Stomach (tissue), 19 donors: ENCODE results near the gene COPE. TPM values are rescaled to one million over a fixed set of nuclear protein-coding genes. Genes with fewer than 3 reads are reported as not detected.

Source experiments
- DNase-seq, 2 donors: peaks; one replicate each; pipeline versions ENCODE4 v3.0.0 to v3.0.0-alpha.2; 2013 to 2019
- H3K27ac ChIP-seq, 5 donors: fragments of 200-600 bp in 4 of 5; sonication (generic) in 4 of 5; one replicate each; pipeline ENCODE4 v1.5.1; 2013 to 2019; ENCODE audit warnings: mild to moderate bottlenecking in 1 of 5, moderate library complexity in 1 of 5
- H3K27me3 ChIP-seq, 3 donors: fragments of 200-600 bp; sonication (generic); one replicate each; pipeline ENCODE4 v1.5.1; 2017 to 2019; ENCODE audit warnings: mixed run types in 1 of 3
- H3K36me3 ChIP-seq, 4 donors: fragments of 200-600 bp; sonication (generic); 1 replicate in 3 of 4; 2 replicates in 1 of 4; pipeline ENCODE4 v1.5.1; 2016 to 2019
- H3K4me1 ChIP-seq, 4 donors: fragments of 200-600 bp; sonication (generic); one replicate each; pipeline ENCODE4 v1.5.1; 2016 to 2019
- H3K4me3 ChIP-seq, 4 donors: fragments of 200-600 bp; sonication (generic) in 3 of 4; one replicate each; pipeline ENCODE4 v1.5.1; 2016 to 2019; ENCODE audit warnings: mild to moderate bottlenecking in 1 of 4
- H3K9me3 ChIP-seq, 4 donors: fragments of 200-600 bp; sonication (generic); one replicate each; pipeline ENCODE4 v1.5.1; 2016 to 2019
- EP300 ChIP-seq: sonication (generic); formaldehyde crosslinking; IDR thresholded peaks from one replicate; pipeline ENCODE4 v1.6.1; 2017; ENCODE audit warnings: antibody characterized with exemption
- POLR2A ChIP-seq, 4 donors: fragments of 450-650 bp; IDR thresholded peaks; one replicate each; pipeline ENCODE4 v1.6.1; 2016; ENCODE audit warnings: antibody characterized with exemption in 4 of 4, control low read depth in 2 of 4, mild to moderate bottlenecking in 1 of 4, moderate library complexity in 1 of 4
- POLR2AphosphoS5 ChIP-seq, 3 donors: sonication (generic); formaldehyde crosslinking; IDR thresholded peaks; one replicate each; pipeline ENCODE4 v1.6.1; 2016; ENCODE audit warnings: antibody characterized with exemption in 3 of 3
- WGBS, 5 donors: extraction: QIAGEN DNeasy Blood & Tissue Kit in 3 of 5; methylation state at CpG; one replicate each; pipeline versions ENCODE4 v1.1.5 to v1.1.7; 2013 to 2018; 5-methylcytosine and 5-hydroxymethylcytosine counted together
- intact Hi-C: fragments of 100-400 bp; cut with DNase I; formaldehyde crosslinking; loops from one replicate; pipeline ENCODE4 v1.15.1; 2023; ENCODE audit warnings: low total_unique reads
- long read RNA-seq, 10 donors: transcript quantifications; one replicate each; lab custom pipeline, GENCODE V29; 2026
- polyA plus RNA-seq, 3 donors: library from polyadenylated mRNA; stranded (reverse); fragments of 200-250 nt; gene quantifications; one replicate each; pipeline ENCODE4 v1.2.3, GENCODE V29; 2013
- total RNA-seq, 5 donors: library from RNA; depleted of rRNA; stranded (reverse); fragments of >200 nt; gene quantifications; one replicate each; pipeline versions ENCODE4 v1.1.0 to v1.2.3, GENCODE V29; 2014 to 2016
- TF ChIP-seq, protein P1 (sequence below), 7 experiments: fragments of 450-650 bp in 4 of 7; fragments of 200-600 bp in 3 of 7; sonication (generic) in 3 of 7; IDR thresholded peaks; one replicate each; pipeline ENCODE4 v1.5.1; 2016 to 2019; ENCODE audit warnings: antibody characterized with exemption in 7 of 7, control low read depth in 2 of 7, mild to moderate bottlenecking in 1 of 7
- donor health status: healthy with polysubstance abuse.
- donor health status: Bipolar disorder and iron deficiency.
- donor health status: healthy.

COPE gene
- total RNA-seq (100 to 1,000 TPM in 3 of 5 donors, 10 to 100 TPM in 2; 76.7 to 239 (median 127) TPM), polyA plus RNA-seq (100 to 1,000 TPM; 188 to 283 (median 267) TPM)
- long read RNA-seq, donor 1, transcript COPE-201 (10 exons, 1,141 nt) = major isoform, 20 of 20 reads
- long read RNA-seq, donor 1, partial matches to known transcripts = 0 of 20 reads
- long read RNA-seq, donor 1, other reads (novel, unspliced or antisense) = 0 of 20 reads
- long read RNA-seq, donor 2, transcript COPE-201 (10 exons, 1,141 nt) = major isoform, 31 of 39 reads
- long read RNA-seq, donor 2, partial matches to known transcripts = 5 of 39 reads
- long read RNA-seq, donor 2, other reads (novel, unspliced or antisense) = 0 of 39 reads
- long read RNA-seq, donor 3, transcript COPE-201 (10 exons, 1,141 nt) = major isoform, 24 of 25 reads
- long read RNA-seq, donor 3, partial matches to known transcripts = 0 of 25 reads
- long read RNA-seq, donor 3, other reads (novel, unspliced or antisense) = 0 of 25 reads
- long read RNA-seq, donor 4, transcript COPE-201 (10 exons, 1,141 nt) = major isoform, 6 of 6 reads
- long read RNA-seq, donor 4, partial matches to known transcripts = 0 of 6 reads
- long read RNA-seq, donor 4, other reads (novel, unspliced or antisense) = 0 of 6 reads
- long read RNA-seq, donor 5, transcript COPE-201 (10 exons, 1,141 nt) = major isoform, 39 of 57 reads
- long read RNA-seq, donor 5, partial matches to known transcripts = 14 of 57 reads
- long read RNA-seq, donor 5, other reads (novel, unspliced or antisense) = 0 of 57 reads
- long read RNA-seq, donor 6, transcript COPE-201 (10 exons, 1,141 nt) = major isoform, 94 of 116 reads
- long read RNA-seq, donor 6, partial matches to known transcripts = 18 of 116 reads
- long read RNA-seq, donor 6, other reads (novel, unspliced or antisense) = 0 of 116 reads
- long read RNA-seq, donor 7, transcript COPE-201 (10 exons, 1,141 nt) = major isoform, 43 of 66 reads
- long read RNA-seq, donor 7, partial matches to known transcripts = 20 of 66 reads
- long read RNA-seq, donor 7, other reads (novel, unspliced or antisense) = 0 of 66 reads
- long read RNA-seq, donor 8, transcript COPE-201 (10 exons, 1,141 nt) = major isoform, 35 of 41 reads
- long read RNA-seq, donor 8, partial matches to known transcripts = 5 of 41 reads
- long read RNA-seq, donor 8, other reads (novel, unspliced or antisense) = 0 of 41 reads
- long read RNA-seq, donor 9, transcript COPE-201 (10 exons, 1,141 nt) = major isoform, 31 of 46 reads
- long read RNA-seq, donor 9, partial matches to known transcripts = 10 of 46 reads
- long read RNA-seq, donor 9, other reads (novel, unspliced or antisense) = 0 of 46 reads
- long read RNA-seq, donor 10, transcript COPE-201 (10 exons, 1,141 nt) = major isoform, 14 of 17 reads
- long read RNA-seq, donor 10, partial matches to known transcripts = 0 of 17 reads
- long read RNA-seq, donor 10, other reads (novel, unspliced or antisense) = 0 of 17 reads

DNA sequence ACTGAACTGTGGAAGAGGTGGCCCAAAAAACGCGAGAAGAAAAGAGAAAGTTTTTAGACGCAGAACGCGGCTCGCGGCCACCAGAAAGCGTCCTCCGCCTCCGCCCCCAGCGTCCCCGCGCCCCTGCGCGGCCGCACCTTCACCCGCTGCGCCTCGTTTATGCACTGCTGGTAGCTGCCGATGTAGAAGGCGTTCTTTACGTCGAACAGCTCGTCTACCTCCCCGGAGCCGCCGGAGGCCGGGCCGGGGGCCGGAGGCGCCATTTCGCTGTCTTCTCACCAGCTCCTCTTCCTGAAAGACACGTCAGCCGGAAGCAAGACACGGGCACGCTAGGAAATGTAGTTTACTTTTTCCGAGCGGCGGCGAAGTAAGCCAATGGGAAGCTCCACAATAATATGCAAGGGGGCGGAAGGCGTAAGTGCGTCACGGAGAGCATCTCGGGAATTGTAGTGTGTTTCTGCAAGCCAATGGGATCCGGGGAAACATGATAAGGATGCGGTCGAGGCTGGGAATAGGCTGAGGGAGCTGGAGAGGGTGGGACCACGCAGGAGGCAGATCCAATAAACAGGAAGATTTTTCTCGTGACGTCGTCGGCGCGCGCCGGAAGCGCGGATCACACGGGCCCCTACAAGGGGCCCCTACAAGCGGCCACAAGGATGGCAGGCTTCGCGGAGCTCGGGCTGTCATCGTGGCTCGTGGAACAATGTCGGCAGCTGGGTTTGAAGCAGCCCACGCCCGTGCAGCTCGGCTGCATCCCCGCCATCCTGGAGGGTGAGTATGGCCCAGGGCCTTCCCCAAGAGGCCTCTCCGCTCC, at the start of gene COPE, which contains the start of gene DDX49:
TSS of gene COPE (minus strand) at position 302 of the 814 bp plus-strand sequence. CDS start at position 263, 39 bp downstream.
TSS of gene DDX49 (plus strand) at position 630 of the 814 bp plus-strand sequence. CDS start at position 657, 27 bp downstream.
- intact Hi-C loops = no loop called here
- 0% methylated on average over 45 to 72 of the region's 72 CpGs for WGBS, 5 donors

DNA sequence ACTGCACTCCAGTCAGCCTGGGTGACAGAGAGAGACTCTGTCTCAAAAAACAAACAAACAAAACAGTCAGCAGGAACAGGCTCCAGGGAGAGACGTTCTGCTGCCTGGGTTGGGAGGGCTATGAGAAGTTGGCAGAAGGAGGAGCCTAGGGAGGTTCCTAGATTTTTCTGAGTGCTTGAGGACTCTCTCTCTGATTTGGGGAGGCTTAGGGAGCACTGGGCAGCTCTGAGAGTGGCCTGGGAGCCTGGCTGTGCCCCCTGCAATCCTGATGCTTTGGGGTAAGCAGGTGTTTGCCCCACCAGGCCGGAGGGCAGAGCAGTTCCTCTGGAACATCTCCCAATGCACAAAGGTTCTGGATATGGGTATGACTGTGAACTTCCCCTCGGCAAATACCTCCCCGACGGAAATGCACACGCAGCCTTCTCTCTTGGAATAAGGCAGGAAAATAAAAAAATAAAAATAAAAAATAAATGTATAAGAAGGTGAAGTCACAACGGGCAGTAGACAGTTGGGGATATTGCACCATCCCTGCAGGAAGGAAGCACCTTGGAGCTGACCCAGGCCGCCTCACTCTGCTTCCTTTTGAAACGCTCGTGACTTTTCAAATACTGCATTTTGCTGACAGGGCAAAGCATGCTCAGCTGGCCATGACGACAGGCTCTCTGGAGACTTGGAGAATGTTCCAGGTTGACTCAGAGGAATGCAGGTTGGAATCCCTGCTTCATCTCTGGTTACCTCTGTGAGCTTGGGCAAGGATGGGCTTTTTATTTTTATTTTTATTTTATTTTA, 48.4 kb upstream of the COPE start:
- peaks cover 7 to 32% (median 14%) of the 10 kb centered on the region in 4 donors for H3K4me1 ChIP-seq
- no peaks in the 10 kb centered on the region for H3K9me3 ChIP-seq
- H3K27me3 ChIP-seq = peaks cover 0 to 15% (median 2%) of the 10 kb centered on the region in 3 donors
- no peaks in the 10 kb centered on the region for H3K36me3 ChIP-seq
- peak overlapping the region in 4 of 5 donors; percentile 43 to 75 (median 59) for H3K27ac ChIP-seq
- intact Hi-C loops = no loop called here
- 46 to 60% (median 54%) methylated on average over 11 of the region's 11 CpGs for WGBS, 5 donors
- TF ChIP-seq, protein P1, sequence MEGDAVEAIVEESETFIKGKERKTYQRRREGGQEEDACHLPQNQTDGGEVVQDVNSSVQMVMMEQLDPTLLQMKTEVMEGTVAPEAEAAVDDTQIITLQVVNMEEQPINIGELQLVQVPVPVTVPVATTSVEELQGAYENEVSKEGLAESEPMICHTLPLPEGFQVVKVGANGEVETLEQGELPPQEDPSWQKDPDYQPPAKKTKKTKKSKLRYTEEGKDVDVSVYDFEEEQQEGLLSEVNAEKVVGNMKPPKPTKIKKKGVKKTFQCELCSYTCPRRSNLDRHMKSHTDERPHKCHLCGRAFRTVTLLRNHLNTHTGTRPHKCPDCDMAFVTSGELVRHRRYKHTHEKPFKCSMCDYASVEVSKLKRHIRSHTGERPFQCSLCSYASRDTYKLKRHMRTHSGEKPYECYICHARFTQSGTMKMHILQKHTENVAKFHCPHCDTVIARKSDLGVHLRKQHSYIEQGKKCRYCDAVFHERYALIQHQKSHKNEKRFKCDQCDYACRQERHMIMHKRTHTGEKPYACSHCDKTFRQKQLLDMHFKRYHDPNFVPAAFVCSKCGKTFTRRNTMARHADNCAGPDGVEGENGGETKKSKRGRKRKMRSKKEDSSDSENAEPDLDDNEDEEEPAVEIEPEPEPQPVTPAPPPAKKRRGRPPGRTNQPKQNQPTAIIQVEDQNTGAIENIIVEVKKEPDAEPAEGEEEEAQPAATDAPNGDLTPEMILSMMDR (IDR thresholded peaks at IDR 0.05) = no peak
- peak in 1 of 3 donors; percentile 23 for TF ChIP-seq POLR2AphosphoS5 (IDR thresholded peaks at IDR 0.05)
- peak; percentile 34 to 68 for DNase-seq
- H3K4me3 ChIP-seq = no peak overlapping the region

More for the DNA sequence above, at the start of gene COPE, which contains the start of gene DDX49:
- peak; percentile 97 to 100 for DNase-seq
- H3K4me1 ChIP-seq = peaks cover 21 to 58% (median 53%) of the 10 kb centered on the region in 4 donors
- H3K36me3 ChIP-seq = peaks cover 37 to 64% (median 52%) of the 10 kb centered on the region in 4 donors
- H3K9me3 ChIP-seq = no peaks in the 10 kb centered on the region
- H3K27me3 ChIP-seq = no peaks in the 10 kb centered on the region
- H3K4me3 ChIP-seq = peak within 1 kb of the TSS; percentile 93 to 99 (median 98)
- H3K27ac ChIP-seq = peak within 1 kb of the TSS; percentile 86 to 95 (median 93)
- TF ChIP-seq POLR2AphosphoS5 (IDR thresholded peaks at IDR 0.05) (peak; percentile 82 to 87 (median 87)), POLR2A (IDR thresholded peaks at IDR 0.05) (peak in 2 of 4 donors; percentile 66 to 78), EP300 (no peak)

DNA sequence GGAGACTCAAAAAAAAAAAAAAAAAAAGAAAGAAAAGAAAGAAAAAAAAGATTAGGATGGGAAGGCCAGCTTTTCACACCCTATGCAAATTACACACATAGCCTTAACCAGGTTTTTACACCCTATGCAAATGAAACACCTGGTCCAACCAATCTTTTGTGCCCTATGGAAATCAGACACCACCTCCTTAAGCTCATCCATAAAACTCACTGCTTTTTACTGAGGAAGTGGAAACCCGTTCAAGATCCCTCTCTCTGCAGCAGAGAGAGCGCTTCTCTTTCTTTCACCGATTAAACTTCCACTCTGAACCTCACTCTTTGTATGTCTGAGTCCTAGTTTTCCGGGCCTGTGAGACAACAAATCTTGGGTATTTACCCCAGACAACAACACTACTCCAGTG, 47.1 kb upstream of the COPE start:
- no peak for DNase-seq

More for the DNA sequence above, 47.1 kb upstream of the COPE start:
- no peak for TF ChIP-seq POLR2AphosphoS5 (IDR thresholded peaks at IDR 0.05)
- TF ChIP-seq, protein P1 (IDR thresholded peaks at IDR 0.05) = no peak
- no peak for TF ChIP-seq POLR2A (IDR thresholded peaks at IDR 0.05)
- TF ChIP-seq EP300 = no peak
- H3K36me3 ChIP-seq = no peaks in the 10 kb centered on the region
- H3K4me3 ChIP-seq = no peak overlapping the region
- intact Hi-C loops = no loop called here
- no peaks in the 10 kb centered on the region for H3K9me3 ChIP-seq
- H3K27ac ChIP-seq = peak overlapping the region in 1 of 5 donors; percentile 8
- H3K4me1 ChIP-seq = peaks cover 0 to 27% (median 8%) of the 10 kb centered on the region in 4 donors
- WGBS, 5 donors = 48 to 67% (median 59%) methylated on average over 4 of the region's 4 CpGs
- H3K27me3 ChIP-seq = peaks cover 0 to 27% (median 15%) of the 10 kb centered on the region in 3 donors
